ENCODE results near the gene FRA10AC1. TPM values are rescaled to one million over a fixed set of nuclear protein-coding genes. Genes with fewer than 3 reads are reported as not detected.

FRA10AC1 gene
- total RNA-seq, 1 donor from 2014 or later = 17.7 TPM

DNA sequence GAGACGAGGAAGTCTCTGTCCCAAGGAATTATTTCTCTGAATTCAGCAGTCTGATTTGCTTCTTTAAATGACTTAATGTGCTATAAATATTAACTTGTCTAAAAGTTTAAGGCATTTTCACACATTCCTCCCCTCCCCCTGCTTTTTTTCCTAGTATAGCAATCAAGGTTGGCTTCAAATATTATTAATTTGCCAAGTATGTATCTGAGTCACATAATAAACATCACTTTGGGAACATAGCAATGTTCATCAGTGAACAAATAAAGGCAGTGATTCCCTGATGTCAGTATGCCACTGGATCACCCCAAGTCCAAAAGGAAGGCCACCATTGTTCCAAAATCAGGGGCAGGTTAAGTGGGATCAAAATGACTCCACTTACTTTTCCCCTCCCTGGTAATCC is 49.5 kb downstream of the FRA10AC1 start:
- DNase-seq = no peak
- Mint-ChIP-seq H3K9me3 (ENCODE audit: unreplicated experiment) (peaks cover 1% of the 10 kb centered on the region), H3K27ac (ENCODE audit: unreplicated experiment) (no peak overlapping the region), H3K4me1 (ENCODE audit: low read depth, unreplicated experiment) (no peaks in the 10 kb centered on the region), H3K36me3 (ENCODE audit: unreplicated experiment) (no peaks in the 10 kb centered on the region), H3K4me3 (ENCODE audit: unreplicated experiment) (no peak overlapping the region), H3K27me3 (ENCODE audit: unreplicated experiment) (peaks cover 3% of the 10 kb centered on the region)
- no peak for TF ChIP-seq CTCF (IDR thresholded peaks at IDR 0.05; ENCODE audit: partially characterized antibody, unreplicated experiment)

DNA sequence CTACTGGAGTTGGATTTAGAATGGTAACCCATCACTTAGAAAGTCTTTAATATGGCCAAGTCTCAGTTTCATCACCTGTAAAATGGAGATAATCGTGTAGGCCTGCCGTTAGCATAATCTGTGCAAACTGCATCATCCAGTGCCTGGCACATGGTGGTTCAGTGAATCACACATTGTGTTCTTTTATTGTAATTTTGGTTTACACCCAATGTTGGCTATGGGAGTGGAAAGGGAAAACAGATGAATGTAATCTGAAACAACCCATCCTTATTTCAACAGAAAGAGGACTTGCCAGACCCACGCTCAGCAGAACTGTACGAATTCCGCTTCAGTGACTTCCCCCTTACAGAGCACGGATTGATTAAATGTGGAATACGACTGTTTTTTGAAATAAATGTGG is 62.6 kb downstream of the FRA10AC1 start:
- TF ChIP-seq CTCF (IDR thresholded peaks at IDR 0.05; ENCODE audit: partially characterized antibody, unreplicated experiment) = no peak
- DNase-seq = no peak
- H3K27ac Mint-ChIP-seq (ENCODE audit: unreplicated experiment) = no peak overlapping the region
- H3K36me3 Mint-ChIP-seq (ENCODE audit: unreplicated experiment) = peaks cover 4% of the 10 kb centered on the region
- no peaks in the 10 kb centered on the region for H3K4me1 Mint-ChIP-seq (ENCODE audit: low read depth, unreplicated experiment)
- peaks cover 1% of the 10 kb centered on the region for H3K27me3 Mint-ChIP-seq (ENCODE audit: unreplicated experiment)
- no peaks in the 10 kb centered on the region for H3K9me3 Mint-ChIP-seq (ENCODE audit: unreplicated experiment)
- no peak overlapping the region for H3K4me3 Mint-ChIP-seq (ENCODE audit: unreplicated experiment)

DNA sequence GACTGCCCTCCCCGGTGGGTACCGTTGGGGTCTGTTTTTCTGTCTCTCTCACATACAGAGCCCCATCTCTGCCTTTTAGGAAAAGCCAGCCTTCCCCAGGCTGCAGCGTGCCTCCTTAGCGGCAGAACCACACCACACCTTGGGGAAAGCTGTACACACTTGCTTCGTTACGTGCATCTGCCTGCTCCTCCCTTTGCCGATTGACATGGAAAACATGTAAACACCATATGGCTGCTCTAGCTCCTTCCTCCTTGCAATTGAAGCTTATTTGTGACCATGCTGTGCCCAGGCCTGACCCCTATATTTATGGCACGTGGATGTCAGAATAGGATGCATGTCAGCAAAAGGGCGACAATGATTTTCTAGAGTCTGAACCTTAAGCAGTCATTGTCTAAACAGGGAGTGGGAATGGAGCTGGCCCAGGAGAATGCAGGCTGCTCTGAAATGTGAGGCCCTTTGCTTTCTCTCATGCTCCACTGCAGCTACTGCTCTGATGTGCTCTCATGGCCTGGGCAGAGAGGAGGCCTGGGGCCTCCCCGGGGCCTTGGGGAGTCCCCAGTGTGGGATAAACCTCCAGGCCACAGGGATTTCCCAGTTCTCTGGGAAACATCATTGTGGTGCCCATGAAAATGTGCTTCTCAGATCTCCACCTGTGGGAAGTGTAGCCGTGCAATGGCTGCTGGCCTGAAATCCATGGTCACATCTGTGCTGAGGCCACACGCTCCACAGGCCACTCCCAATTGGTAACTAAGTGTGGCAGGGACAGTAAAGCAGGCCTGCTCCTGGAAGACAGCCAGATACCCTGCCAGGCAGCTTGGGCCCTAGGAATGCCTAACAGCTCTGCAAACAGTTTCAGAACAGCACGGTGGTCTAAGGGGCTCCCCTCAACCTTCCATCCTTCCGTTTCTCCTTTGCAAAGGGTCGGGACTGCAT is 71.5 kb downstream of the FRA10AC1 start:
- no peaks in the 10 kb centered on the region for H3K36me3 Mint-ChIP-seq (ENCODE audit: unreplicated experiment)
- peak overlapping the region; percentile 70 for H3K27ac Mint-ChIP-seq (ENCODE audit: unreplicated experiment)
- H3K4me3 Mint-ChIP-seq (ENCODE audit: unreplicated experiment) = no peak overlapping the region

GRCh38 chr10:93629647-93630305 is 72.6 kb downstream of the FRA10AC1 start:
- no peak overlapping the region for H3K27ac Mint-ChIP-seq (ENCODE audit: unreplicated experiment)
- no peak for DNase-seq
- TF ChIP-seq CTCF (IDR thresholded peaks at IDR 0.05; ENCODE audit: partially characterized antibody, unreplicated experiment) = no peak

More for the DNA sequence above, 71.5 kb downstream of the FRA10AC1 start:
- no peaks in the 10 kb centered on the region for H3K27me3 Mint-ChIP-seq (ENCODE audit: unreplicated experiment)
- no peak for TF ChIP-seq CTCF (IDR thresholded peaks at IDR 0.05; ENCODE audit: partially characterized antibody, unreplicated experiment)
- no peak for DNase-seq
- peaks cover 18% of the 10 kb centered on the region for H3K4me1 Mint-ChIP-seq (ENCODE audit: low read depth, unreplicated experiment)
- no peaks in the 10 kb centered on the region for H3K9me3 Mint-ChIP-seq (ENCODE audit: unreplicated experiment)

GRCh38 chr10:93628858-93629257 is 73.5 kb downstream of the FRA10AC1 start:
- Mint-ChIP-seq H3K27me3 (ENCODE audit: unreplicated experiment) (no peaks in the 10 kb centered on the region), H3K27ac (ENCODE audit: unreplicated experiment) (no peak overlapping the region), H3K36me3 (ENCODE audit: unreplicated experiment) (no peaks in the 10 kb centered on the region), H3K4me3 (ENCODE audit: unreplicated experiment) (no peak overlapping the region), H3K9me3 (ENCODE audit: unreplicated experiment) (no peaks in the 10 kb centered on the region), H3K4me1 (ENCODE audit: low read depth, unreplicated experiment) (peaks cover 18% of the 10 kb centered on the region)
- TF ChIP-seq CTCF (IDR thresholded peaks at IDR 0.05; ENCODE audit: partially characterized antibody, unreplicated experiment) = no peak
- DNase-seq = no peak

More at GRCh38 chr10:93629647-93630305, 72.6 kb downstream of the FRA10AC1 start:
- no peaks in the 10 kb centered on the region for H3K9me3 Mint-ChIP-seq (ENCODE audit: unreplicated experiment)
- H3K4me3 Mint-ChIP-seq (ENCODE audit: unreplicated experiment) = peak overlapping the region; percentile 2
- no peaks in the 10 kb centered on the region for H3K36me3 Mint-ChIP-seq (ENCODE audit: unreplicated experiment)
- peaks cover 18% of the 10 kb centered on the region for H3K4me1 Mint-ChIP-seq (ENCODE audit: low read depth, unreplicated experiment)
- H3K27me3 Mint-ChIP-seq (ENCODE audit: unreplicated experiment) = no peaks in the 10 kb centered on the region
